ENCODE measurements around the gene PIM1.

The PIM1 gene

DNA sequence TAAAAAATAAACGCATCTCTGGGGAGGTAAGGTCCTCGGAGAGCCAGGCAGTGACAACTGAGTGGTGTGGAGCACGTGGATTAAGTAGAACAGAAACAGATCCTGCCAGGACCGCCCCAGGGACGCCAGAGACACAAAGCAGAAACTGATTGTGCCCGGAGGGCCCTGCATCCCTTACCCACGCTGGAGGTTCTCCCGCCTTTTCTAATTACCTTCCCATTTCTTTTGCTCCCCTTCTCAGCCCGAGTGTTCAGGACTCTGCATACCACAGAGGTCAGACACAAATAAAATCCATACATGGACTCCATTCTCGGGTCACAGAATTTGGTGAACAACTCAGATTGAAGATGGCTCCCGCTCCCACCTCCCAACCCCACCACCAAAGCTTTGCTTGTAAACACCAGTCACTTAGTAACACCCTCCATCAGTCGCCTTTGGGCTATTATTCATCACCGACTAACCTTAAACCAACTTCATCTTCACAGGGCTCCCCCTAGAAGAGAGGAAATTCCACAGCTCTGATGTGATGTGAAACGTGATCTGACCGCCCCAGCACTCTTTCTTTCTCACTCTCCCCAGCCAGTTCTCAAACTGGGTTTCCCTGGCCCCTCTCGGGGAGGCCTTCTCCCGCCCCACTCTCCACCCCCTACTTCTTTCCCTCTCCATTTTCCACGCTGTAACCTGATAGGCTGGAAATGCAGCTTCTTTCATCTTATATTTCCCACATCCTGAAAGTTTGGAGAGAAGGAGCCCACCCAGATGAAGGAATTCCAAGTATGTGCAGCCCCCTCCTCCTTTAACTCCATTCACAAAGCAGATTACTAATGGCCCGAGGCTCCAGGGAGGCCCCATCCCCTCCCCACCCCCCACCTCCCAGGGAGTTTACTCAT, 32.5 kb upstream of the PIM1 start:
- DNase-seq (ENCODE audit: low read depth) = peak; percentile 38

DNA sequence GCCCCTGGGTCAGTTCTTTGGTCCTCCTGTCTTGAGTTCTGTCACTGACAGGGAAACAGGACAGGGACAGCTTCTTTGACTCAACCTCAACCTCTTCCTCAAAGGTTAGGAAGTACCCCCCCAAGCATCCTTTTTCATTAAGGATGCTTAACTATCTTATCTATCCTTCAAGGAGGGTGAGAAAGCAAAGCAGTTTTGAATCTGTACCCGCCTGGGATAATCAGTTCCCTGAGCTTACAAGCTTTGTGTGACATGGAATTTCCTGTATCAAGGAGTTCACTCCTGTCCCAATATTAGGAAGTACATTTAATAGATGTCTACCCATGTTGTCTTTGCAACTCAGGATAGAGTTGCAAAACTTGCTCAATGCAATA, 31.1 kb upstream of the PIM1 start:
- DNase-seq (ENCODE audit: low read depth) = no peak

GRCh38 chr6:37139230-37139962, 30.6 kb upstream of the PIM1 start:
- DNase-seq (ENCODE audit: low read depth) = no peak

DNA sequence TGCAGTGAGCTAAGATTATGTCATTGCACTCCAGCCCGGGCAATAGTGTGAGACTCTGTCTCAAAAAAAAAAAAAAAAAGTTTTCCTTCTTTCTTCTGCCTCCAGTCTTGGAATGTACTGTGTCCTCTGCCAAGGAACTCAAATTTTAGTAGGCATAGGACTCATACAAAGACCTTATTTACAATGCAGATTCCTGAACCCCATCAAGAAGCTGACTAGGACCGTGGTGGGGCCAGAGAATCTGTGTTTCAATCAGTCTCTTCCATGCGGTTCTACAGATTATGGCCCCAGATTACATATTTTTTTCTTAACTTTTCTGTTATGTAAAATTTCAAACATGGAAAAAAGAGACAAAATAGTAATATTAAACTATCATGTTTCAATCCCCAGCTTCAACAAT, 29.8 kb upstream of the PIM1 start:
- DNase-seq (ENCODE audit: low read depth) = no peak

DNA sequence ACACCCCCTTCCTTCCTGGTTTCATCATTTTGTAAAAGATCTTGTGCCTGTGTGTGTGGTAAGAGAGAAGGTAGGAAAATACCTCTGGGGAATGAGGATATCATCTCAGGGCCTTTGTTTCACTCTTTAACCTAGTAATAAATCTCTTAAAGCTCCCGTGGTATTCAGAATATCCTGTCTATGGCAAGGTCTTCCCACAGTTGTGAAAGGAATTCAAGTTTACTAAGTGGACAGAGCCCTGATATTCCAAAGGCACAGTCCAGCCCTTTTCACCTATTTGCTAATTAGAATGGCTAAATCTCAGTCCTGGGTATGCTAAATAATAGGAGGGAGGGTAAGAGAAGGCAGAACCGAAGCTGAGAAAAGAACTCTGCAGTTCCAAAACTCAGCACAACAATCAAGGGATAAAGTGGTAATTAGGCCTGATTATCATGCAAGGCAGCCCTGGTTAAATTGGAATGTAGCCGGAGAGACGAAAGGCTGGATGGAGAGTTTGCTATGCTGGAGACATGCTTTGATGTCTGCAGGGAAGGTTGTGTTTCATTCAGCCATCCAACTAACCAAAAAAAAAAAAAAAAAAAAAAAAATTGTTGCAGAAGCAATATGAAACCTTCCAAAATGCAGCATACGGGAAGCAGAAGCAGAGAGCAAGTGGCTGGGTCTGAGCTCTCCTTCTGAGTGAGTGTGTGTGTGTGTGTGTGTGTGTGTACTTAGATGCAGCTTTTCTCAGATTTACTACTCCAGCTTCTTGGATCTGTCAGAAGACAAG, 28.5 kb upstream of the PIM1 start:
- DNase-seq (ENCODE audit: low read depth) = no peak

- no peak for DNase-seq (ENCODE audit: low read depth)
Observed at GRCh38 chr6:37142050-37142614, 27.8 kb upstream of the PIM1 start.

GRCh38 chr6:37143585-37143984, 26.4 kb upstream of the PIM1 start:
- DNase-seq (ENCODE audit: low read depth) = no peak

DNA sequence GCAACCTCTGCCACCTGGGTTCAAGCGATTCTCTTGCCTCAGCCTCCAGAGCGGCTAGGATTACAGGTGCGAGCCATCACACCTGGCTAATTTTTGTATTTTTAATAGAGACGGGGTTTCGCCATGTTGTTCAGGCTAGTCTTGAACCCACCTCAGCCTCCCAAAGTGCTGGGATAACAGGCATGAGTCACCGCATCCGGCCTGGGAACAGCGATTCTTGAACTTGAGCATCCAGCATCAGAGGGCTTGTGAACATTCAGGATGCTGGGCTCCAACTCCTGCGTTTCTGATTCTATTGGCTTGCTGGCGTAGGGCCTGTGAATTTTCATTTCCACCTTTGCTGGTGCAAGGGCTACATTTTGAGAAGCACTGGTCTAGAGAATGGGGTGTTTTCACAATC, 24.5 kb upstream of the PIM1 start:
- no peak for DNase-seq (ENCODE audit: low read depth)

GRCh38 chr6:37146735-37147157, 23.2 kb upstream of the PIM1 start:
- no peak for DNase-seq (ENCODE audit: low read depth)

DNA sequence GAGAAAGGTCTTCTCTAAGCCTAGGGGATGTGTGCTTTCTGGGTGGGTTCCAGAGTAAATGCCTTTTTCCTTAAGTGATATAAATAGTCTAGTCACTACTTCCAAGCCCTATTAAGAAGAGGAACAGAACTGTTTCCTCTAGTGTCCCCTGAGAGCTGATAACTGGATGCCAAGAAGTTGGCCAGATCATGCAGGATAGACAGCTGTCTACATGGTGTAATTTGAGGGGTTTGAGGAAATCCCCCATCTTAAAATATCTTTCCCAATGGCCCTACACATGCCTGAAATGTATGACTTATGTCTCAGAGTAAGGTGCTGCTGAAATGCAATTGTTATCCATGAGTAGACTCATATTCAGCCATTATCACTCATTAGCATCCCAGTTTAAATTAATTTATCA, 20.2 kb upstream of the PIM1 start:
- no peak for DNase-seq (ENCODE audit: low read depth)

DNA sequence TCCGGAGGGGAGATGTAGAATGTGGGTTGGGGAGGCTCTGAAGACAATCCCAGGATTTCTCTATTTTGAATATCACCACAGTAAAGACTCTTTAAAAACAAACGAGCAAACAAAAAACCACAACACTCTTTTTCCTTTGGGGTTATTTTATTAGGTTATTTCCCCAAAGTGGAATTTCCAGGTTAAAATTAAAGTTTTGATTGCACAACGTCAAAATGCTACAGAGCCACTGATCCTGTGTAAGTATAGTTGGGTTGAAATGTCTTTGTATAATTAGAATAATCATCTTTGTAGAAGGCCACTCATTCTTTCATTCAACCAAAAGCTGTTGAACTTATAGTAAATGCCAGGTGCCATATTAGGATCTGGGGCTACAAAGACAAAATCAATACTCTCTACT, 19.6 kb upstream of the PIM1 start:
- DNase-seq (ENCODE audit: low read depth) = no peak

DNA sequence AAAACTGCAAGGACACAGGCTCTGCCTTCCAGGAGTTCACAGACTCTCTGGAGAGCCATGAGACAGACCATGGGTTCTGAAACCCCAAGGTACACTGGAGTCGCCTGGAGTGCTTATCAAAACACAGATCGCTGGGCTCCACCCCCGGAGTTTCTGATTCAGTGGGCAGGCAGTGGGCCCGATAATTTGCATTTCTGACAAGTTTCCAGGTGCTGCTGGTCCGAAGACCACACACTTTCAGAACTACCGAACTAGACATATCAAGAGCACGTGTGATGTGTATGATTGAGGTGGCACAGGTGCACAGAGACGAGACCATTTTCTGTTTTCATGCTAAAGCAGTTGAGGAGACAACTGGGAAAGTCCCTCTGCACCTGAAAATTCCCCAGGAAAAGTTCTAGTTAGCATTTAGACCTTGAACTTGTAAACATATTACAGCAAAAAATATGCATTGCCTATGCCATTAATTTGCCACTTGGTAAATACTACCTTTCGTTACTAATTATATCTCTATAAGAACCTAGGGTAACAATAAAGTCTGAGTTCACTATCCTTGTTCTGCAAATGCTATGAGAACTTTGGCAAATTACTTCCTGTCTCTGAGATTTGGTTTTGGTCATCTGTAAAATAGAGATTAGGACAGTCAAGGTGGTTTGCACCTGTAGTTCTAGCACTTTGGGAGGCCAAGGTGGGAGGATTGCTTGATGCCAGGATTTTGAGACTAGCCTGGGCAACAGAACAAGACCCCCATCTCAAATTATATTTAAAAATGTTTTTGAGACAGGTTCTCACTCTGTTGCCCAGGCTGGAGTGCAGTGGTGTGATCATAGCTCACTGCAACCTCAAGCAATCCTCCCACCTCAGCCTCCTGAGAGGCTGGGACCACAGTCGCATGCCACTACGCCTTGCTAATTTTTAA, 14.3 kb upstream of the PIM1 start:
- DNase-seq (ENCODE audit: low read depth) = peak; percentile 66

DNA sequence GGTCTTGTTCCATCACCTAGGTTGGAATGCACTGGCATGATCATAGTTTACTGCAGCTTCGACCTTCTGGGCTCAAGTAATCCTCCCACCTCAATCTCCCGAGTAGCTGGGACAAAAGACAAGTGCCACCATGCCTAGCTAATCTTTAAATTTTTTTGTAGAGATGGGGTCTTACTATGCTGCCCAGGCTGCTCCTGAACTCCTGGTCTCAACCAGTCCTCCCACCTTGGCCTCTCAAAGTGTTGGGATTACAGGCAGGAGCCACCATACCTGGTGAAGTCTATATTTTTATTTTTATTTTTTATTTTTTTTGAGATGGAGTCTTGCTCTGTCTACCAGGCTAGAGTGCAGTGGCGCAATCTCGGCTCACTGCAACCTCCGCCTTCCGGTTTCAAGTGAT, 11.4 kb upstream of the PIM1 start:
- DNase-seq (ENCODE audit: low read depth) = no peak

DNA sequence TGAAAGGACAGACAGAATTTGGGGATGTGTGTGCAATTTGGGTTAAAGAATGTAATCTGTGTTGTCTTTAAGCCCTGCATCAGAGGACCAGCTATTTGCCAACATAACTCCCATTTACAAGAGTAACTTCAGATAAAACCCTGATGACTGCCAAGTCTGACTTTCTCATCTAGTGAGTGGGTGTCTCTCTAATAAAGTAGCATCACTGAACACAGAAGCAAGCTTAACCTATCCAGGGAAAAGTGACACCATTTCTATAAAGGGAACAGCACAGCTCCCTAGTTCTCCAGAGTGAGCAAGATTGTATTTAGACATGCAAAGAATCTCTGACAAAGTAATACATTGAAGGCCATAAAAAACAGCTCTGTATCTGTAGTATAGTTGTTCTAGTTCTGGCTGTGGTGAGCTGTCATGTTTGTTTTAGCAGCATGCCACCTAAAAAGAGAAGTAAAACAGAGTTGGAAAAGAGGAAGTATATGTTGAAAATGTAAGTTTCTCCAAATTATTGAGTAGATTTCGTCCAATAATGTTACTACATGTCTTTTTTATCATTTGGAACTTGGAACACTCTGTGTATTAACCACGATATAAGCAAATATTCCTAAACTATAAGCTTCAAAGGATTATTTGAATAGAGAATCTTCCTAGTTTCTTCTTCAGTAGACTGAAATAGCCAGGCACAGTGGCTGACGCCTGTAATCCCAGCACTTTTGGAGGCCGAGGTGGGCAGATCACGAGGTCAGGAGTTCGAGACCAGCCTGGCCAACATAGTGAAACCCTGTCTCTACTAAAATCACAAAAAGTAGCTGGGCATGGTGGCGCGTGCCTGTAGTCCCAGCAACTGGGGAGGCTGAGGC, 8.8 kb upstream of the PIM1 start:
- DNase-seq (ENCODE audit: low read depth) = no peak

DNA sequence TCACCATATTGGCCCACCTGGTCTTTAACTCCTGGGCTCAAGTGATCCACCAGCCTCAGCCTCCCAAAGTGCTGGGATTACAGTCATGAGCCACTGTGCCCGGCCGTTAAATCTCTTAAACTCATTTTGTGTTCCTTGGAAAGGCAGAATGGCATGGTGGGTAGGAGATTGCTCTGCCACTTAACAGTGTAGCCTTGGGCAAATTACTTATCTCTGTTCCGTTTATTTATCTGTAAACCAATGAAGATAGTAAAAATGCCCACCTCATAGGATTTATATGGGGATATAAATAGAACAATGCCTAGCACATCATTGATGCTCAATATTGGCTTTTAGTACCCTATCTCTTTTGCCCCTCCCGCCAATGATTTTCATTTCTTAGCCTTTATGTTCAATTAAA, 7.2 kb upstream of the PIM1 start:
- DNase-seq (ENCODE audit: low read depth) = no peak

- DNase-seq (ENCODE audit: low read depth) = no peak
Observed at GRCh38 chr6:37168163-37168758, 1.7 kb upstream of the PIM1 start.

DNA sequence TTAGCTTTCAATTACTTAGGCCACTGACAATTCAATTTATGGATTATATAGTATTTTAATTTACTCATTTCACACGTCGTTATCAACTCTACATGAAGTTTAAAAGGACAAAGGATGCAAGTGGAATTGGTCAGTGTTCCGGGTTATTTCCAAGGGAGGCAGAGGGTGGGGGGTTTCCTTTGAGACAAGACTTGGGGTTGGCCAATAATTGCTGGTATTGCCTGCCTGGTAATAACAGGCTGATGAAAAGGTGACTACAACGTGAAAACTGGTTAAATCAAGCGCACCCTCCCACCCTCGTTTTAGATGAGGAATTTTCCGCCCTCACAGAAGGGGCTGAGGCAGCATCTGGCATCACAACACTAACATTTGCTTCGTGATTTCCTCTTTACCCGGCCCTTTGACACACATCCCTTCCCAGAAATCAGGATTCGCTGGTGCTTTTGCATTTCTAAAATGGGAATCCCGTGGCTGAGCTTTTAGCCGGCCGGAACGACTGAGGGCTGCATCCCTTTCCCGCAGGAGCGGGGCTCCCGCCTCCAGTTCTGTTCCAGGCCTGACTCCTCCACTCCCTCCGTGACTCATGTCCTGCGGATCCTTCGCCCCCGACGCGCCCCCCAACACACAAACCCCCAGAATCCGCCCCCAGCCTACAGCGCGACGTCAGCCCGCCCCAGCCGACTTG, 999 bp upstream of the PIM1 start:
- no peak for DNase-seq (ENCODE audit: low read depth)

- DNase-seq (ENCODE audit: low read depth) = no peak
Observed at GRCh38 chr6:37170273-37171200, 585 bp downstream of the PIM1 start.

Measured in activated T-cell treated with anti-CD3 and anti-CD28 coated beads for 48 hours (primary cell).